CD4-positive, alpha-beta T cell treated with Interleukin-1 beta for 1 hour (primary cell): Measurements from ENCODE around the gene NTM.

Experiments
- DNase-seq, 2 donors: peaks; one replicate each; pipeline ENCODE4 v3.0.0-alpha.2; 2020 to 2022

The NTM gene

GRCh38 chr11:131845255-131845654 is 474.8 kb downstream of the NTM start:
- DNase-seq = no peak

GRCh38 chr11:131849485-131849884 is 479.1 kb downstream of the NTM start:
- no peak for DNase-seq

- no peak for DNase-seq
Observed at GRCh38 chr11:131850507-131850906, 480.1 kb downstream of the NTM start.

GRCh38 chr11:131851964-131852755 is 481.7 kb downstream of the NTM start:
- DNase-seq = no peak

- no peak for DNase-seq
Observed at GRCh38 chr11:131852757-131853156, 482.3 kb downstream of the NTM start.

- no peak for DNase-seq
Observed at GRCh38 chr11:131854391-131854790, 484.0 kb downstream of the NTM start.

- no peak for DNase-seq
Observed at GRCh38 chr11:131855320-131855719, 484.9 kb downstream of the NTM start.

GRCh38 chr11:131857246-131857645 is 486.8 kb downstream of the NTM start:
- no peak for DNase-seq

GRCh38 chr11:131858505-131858904 is 488.1 kb downstream of the NTM start:
- no peak for DNase-seq

- DNase-seq = no peak
Observed at GRCh38 chr11:131859538-131860210, 489.3 kb downstream of the NTM start.

- no peak for DNase-seq
Observed at GRCh38 chr11:131864228-131864627, 493.8 kb downstream of the NTM start.

- no peak for DNase-seq
Observed at GRCh38 chr11:131865860-131866259, 495.4 kb downstream of the NTM start.

GRCh38 chr11:131866535-131867400 is 496.4 kb downstream of the NTM start:
- no peak for DNase-seq

- peak; percentile 4 to 20 for DNase-seq
Observed at GRCh38 chr11:131867457-131868257, 497.2 kb downstream of the NTM start.

GRCh38 chr11:131868629-131869507 is 498.5 kb downstream of the NTM start:
- DNase-seq = no peak

- DNase-seq = no peak
Observed at GRCh38 chr11:131870305-131870704, 499.9 kb downstream of the NTM start.

- DNase-seq = no peak
Observed at GRCh38 chr11:131871006-131871405, 500.6 kb downstream of the NTM start.

- no peak for DNase-seq
Observed at GRCh38 chr11:131874070-131874469, 503.7 kb downstream of the NTM start.

GRCh38 chr11:131875611-131876010 is 505.2 kb downstream of the NTM start:
- no peak for DNase-seq

- no peak for DNase-seq
Observed at GRCh38 chr11:131877246-131877942, 507.0 kb downstream of the NTM start.

- DNase-seq = no peak
Observed at GRCh38 chr11:131880316-131880715, 509.9 kb downstream of the NTM start.
